ENCODE measurements around the gene RDH5.

Gene RDH5

GRCh38 chr12:55736780-55737580 is 16.8 kb downstream of the RDH5 start:
- TF ChIP-seq, protein P1, sequence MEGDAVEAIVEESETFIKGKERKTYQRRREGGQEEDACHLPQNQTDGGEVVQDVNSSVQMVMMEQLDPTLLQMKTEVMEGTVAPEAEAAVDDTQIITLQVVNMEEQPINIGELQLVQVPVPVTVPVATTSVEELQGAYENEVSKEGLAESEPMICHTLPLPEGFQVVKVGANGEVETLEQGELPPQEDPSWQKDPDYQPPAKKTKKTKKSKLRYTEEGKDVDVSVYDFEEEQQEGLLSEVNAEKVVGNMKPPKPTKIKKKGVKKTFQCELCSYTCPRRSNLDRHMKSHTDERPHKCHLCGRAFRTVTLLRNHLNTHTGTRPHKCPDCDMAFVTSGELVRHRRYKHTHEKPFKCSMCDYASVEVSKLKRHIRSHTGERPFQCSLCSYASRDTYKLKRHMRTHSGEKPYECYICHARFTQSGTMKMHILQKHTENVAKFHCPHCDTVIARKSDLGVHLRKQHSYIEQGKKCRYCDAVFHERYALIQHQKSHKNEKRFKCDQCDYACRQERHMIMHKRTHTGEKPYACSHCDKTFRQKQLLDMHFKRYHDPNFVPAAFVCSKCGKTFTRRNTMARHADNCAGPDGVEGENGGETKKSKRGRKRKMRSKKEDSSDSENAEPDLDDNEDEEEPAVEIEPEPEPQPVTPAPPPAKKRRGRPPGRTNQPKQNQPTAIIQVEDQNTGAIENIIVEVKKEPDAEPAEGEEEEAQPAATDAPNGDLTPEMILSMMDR (IDR thresholded peaks at IDR 0.05) = peak; percentile 69

GRCh38 chr12:55737581-55738122 is 17.5 kb downstream of the RDH5 start:
- TF ChIP-seq, protein P1 (IDR thresholded peaks at IDR 0.05) = no peak

DNA sequence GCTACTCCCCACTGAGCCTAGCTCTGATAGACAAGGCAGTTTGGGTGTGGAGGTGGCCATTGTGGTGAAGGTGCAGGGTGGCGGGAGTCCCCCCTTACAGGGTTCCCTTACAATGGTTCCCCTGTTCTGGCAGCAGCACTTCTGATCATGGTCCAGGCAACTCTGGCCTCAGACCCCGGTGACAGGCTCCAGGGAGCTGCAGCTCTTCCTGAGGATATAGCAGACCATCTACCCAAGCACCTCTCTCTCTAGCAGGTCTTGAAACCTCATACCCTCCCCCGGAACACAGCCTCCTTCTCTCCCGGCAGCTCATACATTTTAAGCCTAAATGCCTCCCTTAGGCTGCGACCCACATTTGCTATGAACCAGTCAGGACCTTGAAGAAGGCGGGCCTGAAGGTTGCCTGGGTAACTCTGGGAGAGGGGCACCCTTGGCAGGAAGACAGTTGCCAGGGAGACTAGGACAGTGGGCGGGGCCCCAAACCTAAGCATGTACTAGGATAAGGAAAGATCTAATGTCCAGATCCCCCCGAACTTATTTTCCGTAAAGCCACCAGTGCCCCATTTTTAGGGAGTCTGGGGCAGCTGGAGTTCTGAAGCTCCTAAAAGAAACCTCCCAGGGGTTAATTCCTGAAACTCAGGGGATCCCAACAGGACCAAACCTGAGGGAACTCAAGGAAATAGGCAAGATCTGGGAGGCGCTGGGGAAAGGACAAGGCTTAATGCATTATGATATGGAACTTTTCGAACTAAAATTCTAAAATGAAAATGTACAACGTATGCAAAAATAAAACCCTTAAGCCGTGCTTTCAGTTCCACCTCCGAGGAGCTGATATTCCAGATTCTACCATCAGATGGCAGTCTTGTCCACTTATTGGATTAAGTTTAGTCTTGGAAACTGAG is 18.2 kb downstream of the RDH5 start:
- TF ChIP-seq, protein P1 (IDR thresholded peaks at IDR 0.05) = peak; percentile 77

DNA sequence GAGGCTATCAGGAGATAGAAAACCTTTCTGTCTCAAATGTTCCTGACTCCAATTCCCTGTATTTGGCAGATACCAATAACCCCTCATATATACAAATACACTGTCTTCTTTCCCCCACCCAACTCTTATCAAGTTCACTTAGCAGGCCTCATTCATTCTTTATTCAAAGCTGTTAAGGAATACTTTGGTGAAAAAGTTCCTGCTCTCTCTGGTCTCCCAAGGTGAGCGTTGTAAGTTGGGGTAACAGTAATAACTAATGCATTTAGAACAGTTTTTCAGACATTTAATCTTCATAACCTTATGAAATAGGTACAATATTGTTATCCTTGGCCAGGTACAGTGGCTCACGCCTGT is 18.8 kb downstream of the RDH5 start:
- TF ChIP-seq, protein P1 (IDR thresholded peaks at IDR 0.05) = peak; percentile 0; the same call in 1 of the 2 replicates

GRCh38 chr12:55741931-55742680 is 21.9 kb downstream of the RDH5 start:
- TF ChIP-seq, protein P1 (IDR thresholded peaks at IDR 0.05) = no peak

GRCh38 chr12:55742719-55743405 is 22.7 kb downstream of the RDH5 start, which contains the start of gene GDF11:
GDF11 (plus strand) TSS chr12:55743122; CDS start chr12:55743317, 195 bp downstream.
- TF ChIP-seq, protein P1 (IDR thresholded peaks at IDR 0.05) = no peak

All from LNCAP (cell line).